HL-60 (cell line): ENCODE results near the gene RIN3.
"Not testable (repeated sequence)": the region's sequence is repeated elsewhere in the genome, so short reads cannot be mapped to it uniquely, and the experiment has no call there.

Source experiments
- DNase-seq, 2 experiments: peaks; one replicate each; pipeline ENCODE4 v3.0.0-alpha.2; 2010 to 2020; ENCODE audit warnings: low read depth in 1 of 2, low spot score in 1 of 2
- H3K27ac ChIP-seq: fragments of 250-450 bp; sonication (Bioruptor Pico); replicated peaks from 2 replicates; pipeline ENCODE4 v1.5.1; 2020; ENCODE audit warnings: mild to moderate bottlenecking, moderate library complexity
- H3K27me3 ChIP-seq: fragments of 250-450 bp; sonication (Bioruptor Pico); 2 replicates; pipeline ENCODE4 v1.5.1; 2021; ENCODE audit warnings: mild to moderate bottlenecking, moderate library complexity; ENCODE audit not compliant: insufficient read depth, poor library complexity, severe bottlenecking
- H3K4me3 ChIP-seq: replicated peaks from 2 replicates; pipeline ENCODE4 v1.5.1; 2011; ENCODE audit warnings: mild to moderate bottlenecking, control low read depth, low read length; ENCODE audit not compliant: insufficient read depth
- GABPA ChIP-seq: IDR thresholded peaks from 2 replicates; pipeline ENCODE4 v1.6.1; 2012; ENCODE audit warnings: low read depth
- POLR2AphosphoS5 ChIP-seq: IDR thresholded peaks from 2 replicates; pipeline ENCODE4 v1.6.1; 2012; ENCODE audit warnings: low read depth
- REST ChIP-seq: IDR thresholded peaks from 2 replicates; pipeline ENCODE4 v1.6.1; 2012; ENCODE audit warnings: low read depth; ENCODE audit not compliant: insufficient replicate concordance
- SPI1 ChIP-seq: IDR thresholded peaks from 2 replicates; pipeline ENCODE4 v1.6.1; 2012; ENCODE audit warnings: low read depth, mild to moderate bottlenecking, borderline replicate concordance
- TF ChIP-seq, protein P1 (sequence below): IDR thresholded peaks from one replicate; pipeline ENCODE4 v1.5.1; 2011; ENCODE audit warnings: low read length, control low read depth, inconsistent platforms; ENCODE audit not compliant: insufficient read depth

RIN3 gene

DNA sequence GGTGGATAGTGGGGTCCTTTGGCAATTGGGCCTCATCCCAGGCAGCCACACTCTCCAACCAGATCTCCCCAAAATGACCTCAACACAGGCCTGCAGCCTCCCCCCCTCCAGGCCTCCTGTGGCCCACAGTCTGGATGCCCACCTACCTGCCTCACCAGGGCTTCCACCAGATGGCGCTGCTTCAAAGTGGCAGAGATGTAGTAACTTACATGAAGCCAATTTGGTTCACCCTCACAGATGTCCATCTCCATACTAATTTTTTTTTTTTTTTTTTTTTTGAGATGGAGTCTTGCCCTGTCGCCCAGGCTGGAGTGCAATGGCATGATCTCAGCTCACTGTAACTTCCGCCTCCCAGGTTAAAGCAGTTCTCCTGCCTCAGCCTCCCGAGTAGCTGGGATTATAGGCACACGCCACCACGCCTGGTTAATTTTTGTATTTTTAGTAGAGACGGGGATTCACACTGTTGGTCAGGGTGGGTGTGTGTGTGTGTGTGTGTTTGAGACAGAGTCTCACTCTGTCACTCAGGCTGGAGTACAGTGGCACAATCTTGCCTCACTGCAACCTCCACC lies 201.2 kb downstream of the RIN3 start:
- H3K27ac ChIP-seq, H3K4me3 ChIP-seq, H3K27me3 ChIP-seq: not testable (repeated sequence)
- TF ChIP-seq, protein P1, sequence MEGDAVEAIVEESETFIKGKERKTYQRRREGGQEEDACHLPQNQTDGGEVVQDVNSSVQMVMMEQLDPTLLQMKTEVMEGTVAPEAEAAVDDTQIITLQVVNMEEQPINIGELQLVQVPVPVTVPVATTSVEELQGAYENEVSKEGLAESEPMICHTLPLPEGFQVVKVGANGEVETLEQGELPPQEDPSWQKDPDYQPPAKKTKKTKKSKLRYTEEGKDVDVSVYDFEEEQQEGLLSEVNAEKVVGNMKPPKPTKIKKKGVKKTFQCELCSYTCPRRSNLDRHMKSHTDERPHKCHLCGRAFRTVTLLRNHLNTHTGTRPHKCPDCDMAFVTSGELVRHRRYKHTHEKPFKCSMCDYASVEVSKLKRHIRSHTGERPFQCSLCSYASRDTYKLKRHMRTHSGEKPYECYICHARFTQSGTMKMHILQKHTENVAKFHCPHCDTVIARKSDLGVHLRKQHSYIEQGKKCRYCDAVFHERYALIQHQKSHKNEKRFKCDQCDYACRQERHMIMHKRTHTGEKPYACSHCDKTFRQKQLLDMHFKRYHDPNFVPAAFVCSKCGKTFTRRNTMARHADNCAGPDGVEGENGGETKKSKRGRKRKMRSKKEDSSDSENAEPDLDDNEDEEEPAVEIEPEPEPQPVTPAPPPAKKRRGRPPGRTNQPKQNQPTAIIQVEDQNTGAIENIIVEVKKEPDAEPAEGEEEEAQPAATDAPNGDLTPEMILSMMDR: peak; percentile 64
- DNase-seq: peak in 1 of 2 experiments; percentile 79

DNA sequence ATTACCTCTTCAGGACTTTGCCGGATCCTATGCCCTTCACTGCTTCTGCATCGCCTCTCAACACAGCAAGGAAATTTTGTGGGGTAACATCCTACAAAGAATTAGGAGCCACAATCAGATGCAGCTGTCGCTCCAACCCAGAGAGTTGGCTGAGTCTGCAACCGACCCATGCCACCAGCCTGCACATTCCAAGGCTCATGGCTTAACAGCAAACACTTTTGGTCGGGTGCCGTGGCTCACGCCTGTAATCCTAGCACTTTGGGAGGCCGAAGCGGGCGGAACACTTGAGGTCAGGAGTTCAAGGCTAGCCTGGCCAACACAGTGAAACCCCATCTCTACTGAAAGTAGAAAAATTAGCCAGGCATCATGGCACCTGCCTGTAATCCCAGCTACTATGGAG lies 202.6 kb downstream of the RIN3 start:
- Histone ChIP-seq H3K27ac (no peak overlapping the region), H3K4me3 (no peak overlapping the region), H3K27me3 (peaks cover 3% of the 10 kb centered on the region)
- TF ChIP-seq POLR2AphosphoS5 (no peak), REST (no peak), SPI1 (no peak), GABPA (no peak)
- TF ChIP-seq, protein P1: no peak
- DNase-seq: no peak

GRCh38 chr14:92717571-92718042 lies 204.0 kb downstream of the RIN3 start:
- DNase-seq: no peak

More at GRCh38 chr14:92717571-92718042, 204.0 kb downstream of the RIN3 start:
- H3K27ac ChIP-seq: no peak overlapping the region
- peaks cover 3% of the 10 kb centered on the region for H3K27me3 ChIP-seq
- no peak overlapping the region for H3K4me3 ChIP-seq
- TF ChIP-seq SPI1: no peak
- TF ChIP-seq, protein P1: no peak
- TF ChIP-seq GABPA: no peak
- TF ChIP-seq REST: no peak
- no peak for TF ChIP-seq POLR2AphosphoS5
